H9 (cell line): ENCODE results near the gene ANGPT4. TPM values are rescaled to one million over a fixed set of nuclear protein-coding genes. Genes with fewer than 3 reads are reported as not detected.

Experiments
- DNase-seq: peaks from one replicate; pipeline ENCODE4 v3.0.0-alpha.2; 2017
- H2AFZ ChIP-seq: one replicate; pipeline ENCODE4 v1.6.1; 2013; ENCODE audit warnings: mild to moderate bottlenecking, low read length, control low read depth, moderate library complexity
- H2AK5ac ChIP-seq: 2 replicates; pipeline ENCODE4 v1.6.1; 2013; ENCODE audit warnings: low read length, control low read depth, mixed read lengths; ENCODE audit not compliant: insufficient read length
- H2BK120ac ChIP-seq: one replicate; pipeline ENCODE4 v1.6.1; 2013; ENCODE audit warnings: low read depth, mild to moderate bottlenecking, low read length, control low read depth, inconsistent platforms; ENCODE audit not compliant: poor library complexity, severe bottlenecking
- H2BK12ac ChIP-seq: 2 replicates; pipeline ENCODE4 v1.6.1; 2013; ENCODE audit warnings: low read length, control low read depth, mixed read lengths, low read depth; ENCODE audit not compliant: insufficient read length
- H2BK15ac ChIP-seq: 2 replicates; pipeline ENCODE4 v1.6.1; 2013; ENCODE audit warnings: low read depth, low read length, control low read depth
- H2BK20ac ChIP-seq: one replicate; pipeline ENCODE4 v1.6.1; 2013; ENCODE audit warnings: low read depth, mild to moderate bottlenecking, low read length, control low read depth, inconsistent platforms; ENCODE audit not compliant: poor library complexity, severe bottlenecking
- H2BK5ac ChIP-seq: 2 replicates; pipeline ENCODE4 v1.6.1; 2013; ENCODE audit warnings: low read length, control low read depth, mixed read lengths; ENCODE audit not compliant: insufficient read length
- H3K14ac ChIP-seq: 2 replicates; pipeline ENCODE4 v1.6.1; 2013; ENCODE audit warnings: low read length, control low read depth; ENCODE audit not compliant: insufficient read depth
- H3K18ac ChIP-seq: 2 replicates; pipeline ENCODE4 v1.6.1; 2013; ENCODE audit warnings: low read depth, mild to moderate bottlenecking, mixed read lengths, low read length, control low read depth; ENCODE audit not compliant: insufficient read length
- H3K23ac ChIP-seq: 2 replicates; pipeline ENCODE4 v1.6.1; 2013; ENCODE audit warnings: low read length, control low read depth, mixed read lengths, low read depth; ENCODE audit not compliant: insufficient read length
- H3K23me2 ChIP-seq: 2 replicates; pipeline ENCODE4 v1.6.1; 2013; ENCODE audit warnings: low read depth, mild to moderate bottlenecking, mixed read lengths, low read length, control low read depth; ENCODE audit not compliant: insufficient read length, poor library complexity, severe bottlenecking
- H3K27ac ChIP-seq: 2 replicates; pipeline ENCODE4 v1.5.1; 2013; ENCODE audit warnings: low read length, control low read depth, mixed read lengths, low read depth; ENCODE audit not compliant: insufficient read length
- H3K27me3 ChIP-seq: 2 replicates; pipeline ENCODE4 v1.6.1; 2013; ENCODE audit warnings: low read length, control low read depth, inconsistent platforms; ENCODE audit not compliant: insufficient read depth
- H3K4ac ChIP-seq: 2 replicates; pipeline ENCODE4 v1.6.1; 2013; ENCODE audit warnings: low read depth, mild to moderate bottlenecking, control low read depth, inconsistent platforms, low read length, moderate library complexity
- H3K4me1 ChIP-seq: 2 replicates; pipeline ENCODE4 v1.6.1; 2013; ENCODE audit warnings: low read length, control low read depth, inconsistent platforms; ENCODE audit not compliant: insufficient read depth
- H3K4me2 ChIP-seq: 2 replicates; pipeline ENCODE4 v1.6.1; 2013; ENCODE audit warnings: low read length, control low read depth, mixed read lengths; ENCODE audit not compliant: insufficient read length, insufficient read depth
- H3K56ac ChIP-seq: 2 replicates; pipeline ENCODE4 v1.6.1; 2013; ENCODE audit warnings: low read depth, mild to moderate bottlenecking, mixed read lengths, low read length, control low read depth; ENCODE audit not compliant: insufficient read length
- H3K79me1 ChIP-seq: 2 replicates; pipeline ENCODE4 v1.6.1; 2013; ENCODE audit warnings: low read depth, mild to moderate bottlenecking, moderate library complexity, low read length, control low read depth, inconsistent platforms; ENCODE audit not compliant: insufficient read depth, poor library complexity, severe bottlenecking
- H3K79me2 ChIP-seq: 2 replicates; pipeline ENCODE4 v1.6.1; 2013; ENCODE audit warnings: low read length, control low read depth, inconsistent platforms; ENCODE audit not compliant: insufficient read depth
- H3K9ac ChIP-seq: 2 replicates; pipeline ENCODE4 v1.6.1; 2013; ENCODE audit warnings: low read length, control low read depth, mixed read lengths; ENCODE audit not compliant: insufficient read length; ENCODE audit errors: extremely low read depth
- H3K9me3 ChIP-seq: one replicate; pipeline ENCODE4 v1.6.1; 2013; ENCODE audit warnings: low read depth, low read length, inconsistent platforms; ENCODE audit not compliant: control insufficient read depth
- H3T11ph ChIP-seq: one replicate; pipeline ENCODE4 v1.6.1; 2013; ENCODE audit warnings: mild to moderate bottlenecking, low read length, control low read depth, inconsistent platforms
- H4K20me1 ChIP-seq: one replicate; pipeline ENCODE4 v1.6.1; 2013; ENCODE audit not compliant: control insufficient read depth, insufficient read length, insufficient read depth
- H4K5ac ChIP-seq: 2 replicates; pipeline ENCODE4 v1.6.1; 2013; ENCODE audit warnings: low read depth, mild to moderate bottlenecking, mixed read lengths, low read length, control low read depth; ENCODE audit not compliant: insufficient read length
- H4K8ac ChIP-seq: replicated peaks from 2 replicates; pipeline ENCODE4 v1.6.1; 2013; ENCODE audit warnings: low read length, control low read depth, mixed read lengths, low read depth; ENCODE audit not compliant: insufficient read length
- H4K91ac ChIP-seq: 2 replicates; pipeline ENCODE4 v1.6.1; 2013; ENCODE audit warnings: low read depth, mild to moderate bottlenecking, moderate library complexity, mixed read lengths, low read length, control low read depth; ENCODE audit not compliant: insufficient read length
- H3K27ac Mint-ChIP-seq, 3 experiments: 2 replicates in 2 of 3; 3 replicates in 1 of 3; pipeline ENCODE4 v1.8.0; 2020 to 2021; ENCODE audit warnings: mixed read lengths in 3 of 3, mild to moderate bottlenecking in 1 of 3, moderate library complexity in 1 of 3
- H3K27me3 Mint-ChIP-seq: 2 replicates; pipeline ENCODE4 v1.8.0; 2021; ENCODE audit warnings: low read depth, mild to moderate bottlenecking, moderate library complexity, mixed read lengths
- H3K36me3 Mint-ChIP-seq, 3 experiments: 2 replicates in 2 of 3; 3 replicates in 1 of 3; pipeline ENCODE4 v1.8.0; 2020 to 2021; ENCODE audit warnings: low read depth in 3 of 3, mixed read lengths in 3 of 3; ENCODE audit not compliant: insufficient read depth in 1 of 3
- H3K4me1 Mint-ChIP-seq, 2 experiments: 2 replicates each; pipeline ENCODE4 v1.8.0; 2020; ENCODE audit warnings: mixed read lengths in 2 of 2
- H3K4me3 Mint-ChIP-seq, 2 experiments: 2 replicates in 1 of 2; 3 replicates in 1 of 2; pipeline ENCODE4 v1.8.0; 2020 to 2021; ENCODE audit warnings: mild to moderate bottlenecking in 2 of 2, mixed read lengths in 2 of 2, moderate library complexity in 1 of 2
- H3K9me3 Mint-ChIP-seq, 2 experiments: 2 replicates in 1 of 2; 3 replicates in 1 of 2; pipeline ENCODE4 v1.8.0; 2020; ENCODE audit warnings: mild to moderate bottlenecking in 2 of 2, mixed read lengths in 2 of 2, moderate library complexity in 1 of 2
- CTCF ChIP-seq: fragments of 200-600 bp; sonication (generic); conservative IDR thresholded peaks from 3 replicates; pipeline ENCODE4 v1.8.0; 2021; ENCODE audit warnings: antibody characterized with exemption, mild to moderate bottlenecking
- WGBS: extraction: QIAGEN DNeasy Blood & Tissue Kit; methylation state at CpG from one replicate; pipeline ENCODE4 v1.1.7; 2013; ENCODE audit warnings: missing lambda C conversion rate, low lambda C conversion rate, mixed read lengths; ENCODE audit not compliant: insufficient read length; ENCODE audit errors: extremely low coverage; 5-methylcytosine and 5-hydroxymethylcytosine counted together
- total RNA-seq: library from RNA; stranded (reverse); gene quantifications from 2 replicates; pipeline ENCODE4 v1.2.1, GENCODE V29; 2021

Gene ANGPT4
- total RNA-seq, 1 experiment from 2014 or later = 0.11 TPM

- Histone ChIP-seq H3K27ac (no peak overlapping the region), H3K9ac (no peak overlapping the region), H3K79me2 (no peaks in the 10 kb centered on the region), H3K9me3 (no peaks in the 10 kb centered on the region), H2BK120ac (no peak overlapping the region), H2AK5ac (no peak overlapping the region), H3K4me1 (no peaks in the 10 kb centered on the region), H2BK12ac (no peak overlapping the region), H2BK5ac (no peak overlapping the region), H2BK15ac (no peak overlapping the region), H4K5ac (no peak overlapping the region), H3T11ph (no peak overlapping the region), H4K91ac (no peak overlapping the region), H3K14ac (no peak overlapping the region), H4K8ac (no peak overlapping the region), H3K18ac (no peak overlapping the region), H2AFZ (no peak overlapping the region), H3K56ac (no peak overlapping the region), H3K4me2 (no peak overlapping the region), H3K4ac (no peak overlapping the region), H2BK20ac (no peak overlapping the region), H3K23ac (no peak overlapping the region), H3K79me1 (no peaks in the 10 kb centered on the region), H4K20me1 (no peaks in the 10 kb centered on the region), H3K23me2 (no peaks in the 10 kb centered on the region), H3K27me3 (no peaks in the 10 kb centered on the region)
- Mint-ChIP-seq H3K4me1 (peaks cover 9 to 16% of the 10 kb centered on the region in 2 experiments), H3K4me3 (no peak overlapping the region), H3K27ac (no peak overlapping the region; a peak in 1 of 7 replicates), H3K9me3 (no peaks in the 10 kb centered on the region; a peak in 2 of 5 replicates), H3K27me3 (peaks cover 2% of the 10 kb centered on the region), H3K36me3 (no peaks in the 10 kb centered on the region)
- no peak for TF ChIP-seq CTCF
- DNase-seq = no peak
- no CpG with 5 or more reads among the region's 7 CpGs for WGBS
These were observed 89.3 kb downstream of the ANGPT4 start for GRCh38 chr20:826695-827323.
